Chondrocyte (in vitro differentiated cells): ENCODE measurements around the gene CCDC88C. TPM values are rescaled to one million over a fixed set of nuclear protein-coding genes. Genes with fewer than 3 reads are reported as not detected.
"Not testable (repeated sequence)": the region's sequence is repeated elsewhere in the genome, so short reads cannot be mapped to it uniquely, and the experiment has no call there.

Experiments
- DNase-seq: peaks from one replicate; pipeline ENCODE4 v3.0.0; 2021; ENCODE audit warnings: mixed read lengths, low spot score
- H3K27ac Mint-ChIP-seq: one replicate; pipeline ENCODE4 v1.8.0; 2021; ENCODE audit warnings: mild to moderate bottlenecking, moderate library complexity, mixed read lengths; ENCODE audit not compliant: unreplicated experiment
- H3K27me3 Mint-ChIP-seq: 2 replicates; pipeline ENCODE4 v1.8.0; 2021; ENCODE audit warnings: low read depth, mixed read lengths
- H3K36me3 Mint-ChIP-seq: 2 replicates; pipeline ENCODE4 v1.8.0; 2021; ENCODE audit warnings: low read depth, mixed read lengths
- H3K4me1 Mint-ChIP-seq: 2 replicates; pipeline ENCODE4 v1.8.0; 2021; ENCODE audit warnings: low read depth, mild to moderate bottlenecking, mixed read lengths
- H3K4me3 Mint-ChIP-seq: one replicate; pipeline ENCODE4 v1.8.0; 2021; ENCODE audit warnings: mild to moderate bottlenecking, moderate library complexity, mixed read lengths; ENCODE audit not compliant: unreplicated experiment
- H3K9me3 Mint-ChIP-seq: 2 replicates; pipeline ENCODE4 v1.8.0; 2021; ENCODE audit warnings: low read depth, mixed read lengths
- total RNA-seq: library from RNA; stranded (reverse); gene quantifications from 3 replicates; pipeline ENCODE4 v1.2.1, GENCODE V29; 2021
- TF ChIP-seq, protein P1 (sequence below): fragments of 200-600 bp; sonication (generic); IDR thresholded peaks from 2 replicates; pipeline ENCODE4 v1.5.0; 2021; ENCODE audit warnings: antibody characterized with exemption, mild to moderate bottlenecking, moderate library complexity

CCDC88C gene
- total RNA-seq, 1 donor from 2014 or later = 2.3 TPM

- Mint-ChIP-seq H3K36me3 (peaks cover 3% of the 10 kb centered on the region), H3K27ac (no peak overlapping the region), H3K4me3 (no peak overlapping the region), H3K27me3 (peaks cover 25% of the 10 kb centered on the region), H3K9me3 (peaks cover 6% of the 10 kb centered on the region), H3K4me1 (no peaks in the 10 kb centered on the region)
- no peak for DNase-seq
- TF ChIP-seq, protein P1, sequence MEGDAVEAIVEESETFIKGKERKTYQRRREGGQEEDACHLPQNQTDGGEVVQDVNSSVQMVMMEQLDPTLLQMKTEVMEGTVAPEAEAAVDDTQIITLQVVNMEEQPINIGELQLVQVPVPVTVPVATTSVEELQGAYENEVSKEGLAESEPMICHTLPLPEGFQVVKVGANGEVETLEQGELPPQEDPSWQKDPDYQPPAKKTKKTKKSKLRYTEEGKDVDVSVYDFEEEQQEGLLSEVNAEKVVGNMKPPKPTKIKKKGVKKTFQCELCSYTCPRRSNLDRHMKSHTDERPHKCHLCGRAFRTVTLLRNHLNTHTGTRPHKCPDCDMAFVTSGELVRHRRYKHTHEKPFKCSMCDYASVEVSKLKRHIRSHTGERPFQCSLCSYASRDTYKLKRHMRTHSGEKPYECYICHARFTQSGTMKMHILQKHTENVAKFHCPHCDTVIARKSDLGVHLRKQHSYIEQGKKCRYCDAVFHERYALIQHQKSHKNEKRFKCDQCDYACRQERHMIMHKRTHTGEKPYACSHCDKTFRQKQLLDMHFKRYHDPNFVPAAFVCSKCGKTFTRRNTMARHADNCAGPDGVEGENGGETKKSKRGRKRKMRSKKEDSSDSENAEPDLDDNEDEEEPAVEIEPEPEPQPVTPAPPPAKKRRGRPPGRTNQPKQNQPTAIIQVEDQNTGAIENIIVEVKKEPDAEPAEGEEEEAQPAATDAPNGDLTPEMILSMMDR = no peak
Observed at GRCh38 chr14:91439345-91439744, 21.7 kb upstream of the CCDC88C start.

DNA sequence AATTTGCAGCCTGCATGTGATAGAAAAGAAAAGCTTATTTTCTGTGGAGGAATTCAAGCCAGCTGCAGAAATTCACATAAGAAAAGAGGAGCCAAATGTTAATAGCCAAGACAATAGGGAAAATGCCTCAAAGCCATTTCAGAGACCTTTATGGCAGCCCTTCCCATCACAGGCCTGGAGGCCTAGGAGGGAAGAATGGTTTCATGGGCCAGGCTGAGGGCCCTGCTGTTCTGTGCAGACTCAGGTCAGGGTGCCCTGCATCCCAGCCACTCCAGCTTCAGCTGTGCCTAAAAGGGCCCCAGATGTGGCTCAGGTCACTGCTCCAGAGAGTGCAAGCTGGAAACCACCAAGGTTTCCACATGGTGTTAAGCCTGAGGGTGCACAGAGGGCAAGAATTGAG is 21.2 kb upstream of the CCDC88C start:
- peaks cover under 1% of the 10 kb centered on the region for H3K36me3 Mint-ChIP-seq
- H3K27me3 Mint-ChIP-seq = peaks cover 20% of the 10 kb centered on the region
- TF ChIP-seq, protein P1 = no peak
- no peak overlapping the region for H3K27ac Mint-ChIP-seq
- DNase-seq = no peak
- no peak overlapping the region for H3K4me3 Mint-ChIP-seq
- peaks cover 6% of the 10 kb centered on the region for H3K9me3 Mint-ChIP-seq
- H3K4me1 Mint-ChIP-seq = no peaks in the 10 kb centered on the region

DNA sequence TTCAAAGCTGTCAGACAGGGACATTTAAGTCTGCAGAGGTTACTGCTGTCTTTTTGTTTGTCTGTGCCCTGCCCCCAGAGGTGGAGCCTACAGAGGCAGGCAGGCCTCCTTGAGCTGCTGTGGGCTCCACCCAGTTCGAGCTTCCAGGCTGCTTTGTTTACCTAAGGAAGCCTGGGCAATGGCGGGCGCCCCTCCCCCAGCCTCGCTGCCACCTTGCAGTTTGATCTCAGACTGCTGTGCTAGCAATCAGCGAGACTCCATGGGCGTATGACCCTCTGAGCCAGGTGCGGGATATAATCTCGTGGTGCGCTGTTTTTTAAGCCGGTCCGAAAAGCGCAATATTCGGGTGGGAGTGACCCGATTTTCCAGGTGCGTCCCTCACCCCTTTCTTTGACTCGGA is 18.6 kb upstream of the CCDC88C start:
- H3K4me3 Mint-ChIP-seq, DNase-seq, H3K36me3 Mint-ChIP-seq, H3K27ac Mint-ChIP-seq, H3K9me3 Mint-ChIP-seq, H3K27me3 Mint-ChIP-seq, H3K4me1 Mint-ChIP-seq: not testable (repeated sequence)

- no peak overlapping the region for H3K27ac Mint-ChIP-seq
- H3K27me3 Mint-ChIP-seq = no peaks in the 10 kb centered on the region
- H3K36me3 Mint-ChIP-seq = no peaks in the 10 kb centered on the region
- no peaks in the 10 kb centered on the region for H3K4me1 Mint-ChIP-seq
- TF ChIP-seq, protein P1 = no peak
- H3K9me3 Mint-ChIP-seq = no peaks in the 10 kb centered on the region
- H3K4me3 Mint-ChIP-seq = no peak overlapping the region
- no peak for DNase-seq
Observed at GRCh38 chr14:91429385-91429784, 11.8 kb upstream of the CCDC88C start.

DNA sequence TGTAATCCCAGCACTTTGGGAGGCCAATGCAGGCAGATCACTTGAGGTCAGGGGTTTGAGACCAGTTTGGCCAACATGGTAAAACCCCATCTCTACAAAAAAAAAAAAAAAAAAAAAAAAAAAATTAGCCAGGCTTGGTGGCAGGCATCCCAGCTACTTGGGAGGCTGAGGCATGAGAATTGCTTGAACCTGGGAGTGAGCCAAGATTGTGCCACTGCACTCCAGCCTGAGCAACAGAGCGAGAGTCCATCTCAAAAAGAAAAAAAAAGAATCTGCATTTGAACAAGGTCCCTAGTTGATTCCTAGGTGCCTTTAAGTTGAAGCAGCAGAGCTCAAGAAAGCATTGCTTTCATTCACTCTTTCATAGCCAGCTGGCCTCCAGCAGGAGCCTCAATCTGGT is 11.3 kb upstream of the CCDC88C start:
- not testable (repeated sequence) for H3K36me3 Mint-ChIP-seq, DNase-seq, H3K9me3 Mint-ChIP-seq, H3K4me1 Mint-ChIP-seq, H3K4me3 Mint-ChIP-seq, H3K27ac Mint-ChIP-seq, H3K27me3 Mint-ChIP-seq

- H3K9me3 Mint-ChIP-seq, H3K4me3 Mint-ChIP-seq, DNase-seq, H3K4me1 Mint-ChIP-seq, H3K36me3 Mint-ChIP-seq, H3K27ac Mint-ChIP-seq, H3K27me3 Mint-ChIP-seq: not testable (repeated sequence)
Observed at GRCh38 chr14:91425531-91425944, 7.9 kb upstream of the CCDC88C start.

- no peak for DNase-seq
- no peaks in the 10 kb centered on the region for H3K4me1 Mint-ChIP-seq
- H3K9me3 Mint-ChIP-seq = no peaks in the 10 kb centered on the region
- TF ChIP-seq, protein P1 = no peak
- no peak overlapping the region for H3K27ac Mint-ChIP-seq
- H3K36me3 Mint-ChIP-seq = no peaks in the 10 kb centered on the region
- no peak overlapping the region for H3K4me3 Mint-ChIP-seq
- no peaks in the 10 kb centered on the region for H3K27me3 Mint-ChIP-seq
Observed at GRCh38 chr14:91424813-91425530, 7.4 kb upstream of the CCDC88C start.
